Stimulated activated CD8-positive, alpha-beta memory T cell treated with anti-CD3 and anti-CD28 coated beads, Interleukin-15, amount 100 ng/mL, for 48 hours (primary cell): ENCODE results near the gene BDKRB2.

Experiments used
- DNase-seq, 2 donors: peaks; one replicate each; pipeline ENCODE4 v3.0.0-alpha.2; 2020; ENCODE audit warnings: low read depth in 2 of 2

The BDKRB2 gene

GRCh38 chr14:96198430-96199130, 6.1 kb upstream of the BDKRB2 start:
- DNase-seq, result no peak

GRCh38 chr14:96201157-96201556, 3.5 kb upstream of the BDKRB2 start:
- no peak for DNase-seq

GRCh38 chr14:96201965-96202364, 2.7 kb upstream of the BDKRB2 start:
- DNase-seq, result no peak

GRCh38 chr14:96202441-96203094, 2.1 kb upstream of the BDKRB2 start:
- no peak for DNase-seq

- no peak for DNase-seq
Measured at GRCh38 chr14:96203116-96203515, 1.5 kb upstream of the BDKRB2 start.

- DNase-seq, result no peak
Measured at GRCh38 chr14:96203635-96204034, 1.0 kb upstream of the BDKRB2 start.

GRCh38 chr14:96205059-96205977, 679 bp downstream of the BDKRB2 start:
- no peak for DNase-seq

- no peak for DNase-seq
Measured at GRCh38 chr14:96205978-96206360, 1.3 kb downstream of the BDKRB2 start.

- no peak for DNase-seq
Measured at GRCh38 chr14:96206461-96206860, 1.8 kb downstream of the BDKRB2 start.

GRCh38 chr14:96207686-96208085, 3.0 kb downstream of the BDKRB2 start:
- no peak for DNase-seq

GRCh38 chr14:96208739-96209138, 4.1 kb downstream of the BDKRB2 start:
- no peak for DNase-seq

GRCh38 chr14:96212140-96212539, 7.5 kb downstream of the BDKRB2 start:
- no peak for DNase-seq

GRCh38 chr14:96212896-96213295, 8.3 kb downstream of the BDKRB2 start:
- DNase-seq, result no peak

GRCh38 chr14:96213871-96214465, 9.3 kb downstream of the BDKRB2 start:
- DNase-seq, result no peak

- DNase-seq, result no peak
Measured at GRCh38 chr14:96214793-96215192, 10.2 kb downstream of the BDKRB2 start.

- no peak for DNase-seq
Measured at GRCh38 chr14:96215452-96216244, 11.0 kb downstream of the BDKRB2 start.

GRCh38 chr14:96216627-96217026, 12.0 kb downstream of the BDKRB2 start:
- no peak for DNase-seq

- DNase-seq, result no peak
Measured at GRCh38 chr14:96217376-96217913, 12.8 kb downstream of the BDKRB2 start.

- DNase-seq, result no peak
Measured at GRCh38 chr14:96221109-96221650, 16.5 kb downstream of the BDKRB2 start.

- no peak for DNase-seq
Measured at GRCh38 chr14:96221841-96222240, 17.2 kb downstream of the BDKRB2 start.
